Mesenteric fat pad (tissue), 1 donor: ENCODE measurements around the gene SYNE1. TPM values are rescaled to one million over a fixed set of nuclear protein-coding genes. Genes with fewer than 3 reads are reported as not detected.

Experiments used
- DNase-seq: peaks from one replicate; pipeline ENCODE4 v3.0.0-alpha.2; 2020; ENCODE audit warnings: low spot score
- total RNA-seq: library from RNA; stranded (reverse); fragmentation: NEBNext Ultra II Directional; extraction: Animal tissue kit (Norgen Biotek cat#: 25700); gene quantifications from one replicate; pipeline ENCODE4 v1.2.1, GENCODE V29; 2021
- donor health status: DM: yes; HTN: yes; CAD: no.

Gene SYNE1
- total RNA-seq, 1 donor from 2014 or later = 84.2 TPM

DNA sequence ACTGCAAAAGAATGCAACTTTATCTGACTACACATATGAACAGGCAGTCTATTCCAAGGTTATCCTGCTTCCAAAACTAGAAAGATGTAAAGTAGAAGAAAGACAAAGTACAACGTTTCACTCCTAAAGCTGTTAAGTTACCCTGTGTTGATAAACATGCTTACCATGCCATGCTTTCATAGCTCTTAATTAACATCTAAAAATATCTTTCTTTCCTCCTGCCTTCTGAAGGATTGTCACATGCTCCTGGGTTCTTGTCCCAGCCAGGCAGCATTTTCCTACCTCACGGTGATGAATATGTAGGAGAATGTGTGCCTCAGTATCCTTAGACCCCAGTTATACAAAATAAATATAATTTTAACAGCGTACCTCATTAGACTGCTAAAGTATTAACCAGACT is 344.6 kb downstream of the SYNE1 start:
- DNase-seq = no peak

DNA sequence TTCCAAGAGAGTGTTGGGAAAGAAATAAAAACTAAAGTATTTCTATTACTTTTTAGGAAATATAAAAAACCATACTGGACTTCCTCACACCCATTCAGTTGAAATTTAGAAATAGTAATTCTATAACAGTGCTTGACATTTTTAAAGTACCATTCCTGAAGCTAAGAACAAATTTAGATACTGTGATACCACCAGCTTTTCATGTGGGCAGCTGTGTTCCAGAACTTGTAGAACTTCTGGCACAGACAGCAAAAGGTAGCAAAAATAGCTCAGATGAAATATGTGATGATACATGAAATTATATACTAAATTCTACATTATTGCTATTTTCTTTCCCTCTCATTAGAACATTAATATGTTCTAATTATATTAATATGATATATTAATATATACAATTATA is 346.5 kb downstream of the SYNE1 start:
- no peak for DNase-seq

DNA sequence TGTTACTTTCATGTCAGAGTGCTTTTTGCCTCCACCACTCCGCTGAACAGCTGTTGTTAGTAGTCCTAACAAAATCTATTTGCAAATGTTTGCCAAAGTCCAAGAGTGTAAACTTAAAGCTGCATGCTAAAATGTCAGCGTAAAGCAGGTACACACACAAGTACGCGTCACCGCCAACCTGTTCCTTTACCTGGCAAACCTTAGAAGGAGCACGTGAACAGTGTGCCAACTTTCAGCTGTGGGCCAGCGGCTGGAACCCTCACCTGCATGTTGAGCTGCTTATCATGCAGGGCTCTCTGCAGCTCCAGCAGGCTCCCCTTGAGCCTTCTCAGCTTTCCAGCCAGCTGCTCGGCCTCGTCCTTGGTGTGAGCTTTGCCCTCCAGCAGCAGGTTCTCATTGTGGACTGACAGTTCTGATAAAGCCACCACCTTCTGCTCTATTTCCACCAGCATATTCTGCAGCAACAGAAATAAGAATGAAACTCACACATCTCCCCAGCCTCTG is 359.3 kb downstream of the SYNE1 start:
- DNase-seq = no peak

DNA sequence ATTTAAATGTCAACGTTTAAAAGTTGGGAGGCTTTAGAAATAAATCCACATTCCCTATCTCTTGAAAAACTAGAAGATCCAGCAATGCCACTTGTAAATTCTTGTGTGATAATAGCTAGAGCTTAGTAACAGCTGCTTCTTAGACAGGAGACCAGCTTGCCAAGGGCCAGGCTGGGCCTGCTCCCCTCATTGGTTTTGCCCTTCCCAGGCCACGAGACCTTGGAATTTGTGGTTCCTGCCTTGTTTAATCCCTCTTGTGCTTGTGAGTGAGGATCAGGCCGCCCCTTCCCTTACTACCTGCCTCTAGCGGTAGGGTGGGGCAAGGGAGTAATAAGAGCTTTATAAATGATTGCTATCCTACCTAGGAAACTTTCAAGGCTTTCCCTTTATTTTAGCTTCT is 363.5 kb downstream of the SYNE1 start:
- no peak for DNase-seq

DNA sequence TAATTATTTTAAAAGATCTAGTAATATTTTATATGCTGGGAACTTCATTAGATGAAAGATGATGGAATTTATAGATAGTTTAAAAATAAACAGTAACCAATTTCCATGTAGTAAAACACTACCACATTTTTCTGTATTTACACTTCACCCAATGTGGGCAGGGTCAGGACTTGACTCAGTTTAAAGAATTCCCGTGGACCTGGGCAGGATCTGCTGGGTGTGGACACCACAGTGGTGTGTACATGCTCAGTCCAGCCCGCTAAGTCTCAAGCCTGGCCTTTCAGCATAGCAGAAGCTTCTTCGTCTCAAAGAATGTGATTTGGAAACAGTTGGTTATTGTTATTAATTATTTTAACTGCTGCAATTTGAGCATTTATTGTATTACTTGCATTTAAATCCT is 364.2 kb downstream of the SYNE1 start:
- no peak for DNase-seq

DNA sequence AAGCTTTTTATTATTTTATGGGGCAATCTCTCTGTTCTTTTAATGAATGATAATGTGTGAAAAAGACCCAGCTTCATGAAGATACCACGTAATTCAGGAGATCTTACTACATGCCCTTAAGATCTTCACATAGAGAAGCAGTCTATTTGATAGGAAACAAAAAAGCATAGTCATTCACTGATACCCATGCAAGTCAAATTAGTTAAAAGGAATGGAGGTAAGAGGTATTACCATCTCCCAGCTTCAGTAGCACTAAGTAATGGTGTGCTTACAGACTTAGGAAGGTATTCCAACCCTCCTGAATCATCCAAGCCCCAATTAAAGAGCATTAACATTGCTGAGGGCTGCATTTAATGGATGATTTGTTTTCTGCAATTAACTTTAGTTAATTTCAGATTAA is 364.7 kb downstream of the SYNE1 start:
- DNase-seq = no peak

DNA sequence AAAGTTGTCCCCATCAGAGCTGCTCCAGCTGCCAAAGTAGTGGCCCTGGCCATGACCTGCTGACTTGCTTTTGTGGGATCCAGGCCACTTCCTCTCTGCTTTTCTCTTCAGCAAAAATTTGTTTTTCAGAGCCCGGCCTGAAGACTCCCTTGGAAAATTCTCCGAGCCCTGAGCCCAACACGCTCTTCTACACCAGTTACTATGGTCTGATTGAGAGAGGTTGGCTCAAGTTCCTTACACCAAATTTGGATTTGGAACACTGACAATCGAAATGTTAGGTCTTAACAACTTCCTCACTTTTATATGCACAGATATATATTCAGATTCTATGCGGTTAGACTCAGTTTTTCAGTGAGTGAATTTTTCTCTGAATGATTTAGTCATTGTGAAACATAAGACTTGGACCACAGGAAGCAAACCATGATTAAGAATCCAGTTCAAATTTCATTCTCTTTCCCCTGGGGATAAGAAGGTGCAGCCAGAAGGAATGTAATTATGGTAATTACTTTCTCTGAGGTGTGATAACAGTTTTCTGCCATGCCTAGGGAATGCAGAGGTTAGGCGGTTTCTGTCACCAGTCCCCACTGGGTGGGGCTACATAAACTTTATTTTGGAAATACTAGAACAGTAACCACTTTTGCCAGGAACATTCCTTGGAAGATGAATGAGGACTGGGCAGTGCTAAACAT is 365.2 kb downstream of the SYNE1 start:
- no peak for DNase-seq

DNA sequence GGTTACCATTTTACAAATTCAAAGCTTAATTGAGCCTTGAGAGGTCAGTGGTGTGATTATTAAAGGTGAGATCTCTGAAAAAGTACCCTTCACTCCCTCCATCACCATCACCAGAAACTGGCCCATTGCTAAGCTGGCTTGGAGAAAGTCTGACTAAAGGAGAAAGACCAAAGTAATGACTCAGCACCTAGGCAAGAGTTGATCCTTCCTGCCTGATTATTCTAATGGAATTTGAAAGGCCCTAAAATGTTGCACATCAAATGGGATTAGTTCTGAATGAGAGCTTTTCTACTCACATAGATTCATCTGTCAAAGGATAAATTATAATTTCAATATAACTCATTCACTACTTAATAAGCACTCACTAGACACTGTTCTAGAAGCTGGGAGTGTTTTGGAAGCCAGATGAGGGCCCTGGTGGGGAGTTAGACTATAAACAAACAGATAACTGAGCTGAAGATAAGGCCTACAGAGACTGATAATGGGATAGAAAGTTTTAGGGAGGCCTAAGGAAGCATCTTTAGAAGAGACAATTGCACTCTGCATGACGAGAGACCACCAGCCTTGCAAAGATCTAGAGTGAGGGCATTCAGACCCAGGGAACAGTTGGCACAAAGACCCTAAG is 366.7 kb downstream of the SYNE1 start:
- DNase-seq = no peak

DNA sequence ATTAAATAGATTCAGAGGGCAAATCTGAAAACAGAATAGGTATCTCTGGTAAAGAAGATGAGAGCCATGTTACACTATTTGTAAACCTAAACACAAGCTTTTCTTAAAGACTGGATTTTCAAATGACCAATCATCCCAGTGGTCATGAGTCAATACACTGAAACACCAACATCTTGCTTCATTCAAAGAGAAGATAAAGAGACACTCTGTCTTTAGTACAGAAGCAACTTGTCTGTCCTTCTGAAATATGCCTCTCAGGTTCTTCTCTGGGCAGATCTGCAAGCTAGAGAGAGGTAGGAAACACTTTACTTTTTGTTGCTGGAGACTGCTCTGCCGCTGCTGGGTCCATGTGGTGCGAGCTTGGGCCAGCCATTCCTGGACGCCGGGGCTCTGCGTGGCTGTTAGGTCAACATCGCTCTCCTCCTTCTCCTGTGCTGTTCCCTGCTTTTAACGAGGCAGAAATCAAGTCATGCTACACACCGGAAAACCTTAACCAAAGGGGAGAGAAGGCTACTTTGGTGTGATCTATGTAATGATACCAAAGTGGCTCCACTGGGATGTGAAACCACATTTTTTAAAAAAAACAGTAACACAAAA is 368.2 kb downstream of the SYNE1 start:
- no peak for DNase-seq

DNA sequence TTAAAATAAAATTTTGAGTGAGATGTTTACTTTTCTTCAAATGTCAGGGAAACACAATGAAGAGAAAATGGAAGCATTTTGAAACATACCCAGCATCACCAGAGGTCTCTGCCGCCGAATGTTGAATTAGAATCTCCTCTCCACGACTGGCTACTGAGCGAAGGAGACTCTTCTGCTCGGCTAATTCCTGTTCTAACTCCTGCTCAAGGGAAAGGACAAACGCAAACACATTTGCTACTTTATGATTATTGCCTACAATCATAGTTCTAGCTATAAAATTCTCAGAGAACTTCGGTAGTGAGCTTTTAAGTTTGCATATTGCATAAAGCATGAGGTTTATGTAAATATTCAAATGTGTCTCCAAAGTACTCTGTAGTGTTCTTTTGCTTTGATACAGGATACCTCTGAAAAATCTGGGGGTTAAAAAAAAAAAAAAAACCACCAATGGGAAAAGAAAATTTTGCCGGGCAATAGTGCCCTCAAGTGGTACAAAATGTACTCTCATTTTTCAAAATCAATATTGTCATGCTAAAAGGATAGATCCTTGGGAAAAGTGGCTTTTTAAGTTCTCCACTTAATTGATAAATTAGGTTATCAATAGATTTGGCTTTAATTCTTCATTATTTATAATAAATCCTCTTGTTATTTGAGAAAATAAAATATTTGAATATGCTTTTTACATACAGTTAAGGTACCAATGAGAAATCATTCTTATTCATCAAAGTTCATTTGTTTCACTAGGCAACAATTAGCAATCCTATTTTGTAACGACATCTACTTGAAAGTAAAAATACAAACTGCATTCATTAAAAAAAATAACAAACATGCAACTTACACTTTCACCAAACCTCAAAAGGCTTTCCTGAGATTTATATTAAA is 369.0 kb downstream of the SYNE1 start:
- no peak for DNase-seq

DNA sequence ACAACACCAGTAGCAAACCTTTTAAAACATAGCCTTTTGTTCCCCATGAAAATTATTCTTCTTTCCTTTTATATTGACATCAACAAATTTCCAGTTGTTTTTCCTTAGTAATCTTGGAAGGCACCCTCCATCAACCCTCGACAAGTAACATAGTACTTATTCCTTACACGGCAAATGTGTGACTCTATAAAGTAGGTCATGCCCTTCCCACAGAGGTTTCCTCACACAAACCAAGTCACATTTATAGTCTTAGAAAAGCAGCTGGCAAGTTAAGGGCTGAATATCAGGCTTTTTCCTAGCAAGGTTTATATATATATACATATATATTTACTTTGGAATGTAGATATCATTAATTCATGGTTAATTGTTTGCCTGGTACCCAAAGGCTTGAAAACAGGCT is 371.5 kb downstream of the SYNE1 start:
- DNase-seq = no peak

DNA sequence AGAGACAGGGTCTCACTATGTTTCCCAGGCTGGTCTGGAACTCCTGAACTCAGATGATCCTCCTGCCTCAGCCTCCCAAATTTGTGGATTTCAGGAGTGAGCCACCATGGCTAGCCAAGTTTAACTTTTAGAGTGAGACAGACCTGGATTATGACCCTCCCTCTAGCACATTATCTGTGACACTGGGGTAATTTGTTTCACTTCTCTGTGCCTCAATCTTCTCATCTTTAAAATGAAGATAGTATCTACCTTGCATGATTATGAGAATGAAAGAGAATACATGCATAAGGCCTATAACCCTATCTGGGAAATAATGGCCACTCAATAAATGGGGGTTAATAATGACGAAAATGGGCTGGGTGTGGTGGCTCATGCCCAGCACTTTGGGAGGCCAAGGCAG is 373.6 kb downstream of the SYNE1 start:
- DNase-seq = no peak

DNA sequence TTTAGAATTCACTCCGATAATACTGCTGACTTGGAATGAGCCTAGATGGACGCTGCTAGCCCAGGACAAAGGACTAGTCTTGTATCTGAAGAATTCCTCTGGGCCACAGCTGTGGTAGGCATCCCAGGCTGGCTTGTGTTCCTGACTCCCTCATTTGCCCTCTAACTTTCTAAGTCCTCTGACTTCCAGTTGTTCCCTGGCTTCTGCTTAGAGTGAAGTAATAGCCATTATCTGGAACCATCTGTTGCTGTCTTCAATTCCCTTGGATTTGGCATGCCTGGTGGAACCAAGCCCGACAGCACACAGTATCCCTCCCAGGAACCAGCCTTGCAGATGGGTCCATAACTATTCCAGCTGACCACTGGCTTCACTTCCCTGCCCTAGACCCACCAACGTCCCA is 376.0 kb downstream of the SYNE1 start:
- no peak for DNase-seq

DNA sequence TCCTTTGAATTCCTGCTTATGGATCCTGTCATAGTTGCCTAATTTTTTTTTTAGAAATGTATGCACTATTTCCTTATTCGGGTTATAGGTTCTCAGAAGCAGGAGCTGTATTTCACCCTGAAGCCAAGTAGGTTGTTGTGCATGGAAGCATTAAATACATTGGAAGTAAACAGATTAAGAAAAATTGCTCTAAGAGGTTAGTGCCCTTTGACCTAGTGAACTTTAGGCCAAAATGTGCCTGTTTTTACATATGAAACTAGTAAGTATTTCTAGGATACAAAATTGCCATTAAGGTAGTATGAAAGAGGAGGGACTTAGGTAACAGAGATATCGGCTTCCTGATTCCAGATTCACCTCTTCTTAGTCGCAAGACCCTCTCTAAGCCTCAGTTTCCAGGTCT is 377.9 kb downstream of the SYNE1 start:
- no peak for DNase-seq

DNA sequence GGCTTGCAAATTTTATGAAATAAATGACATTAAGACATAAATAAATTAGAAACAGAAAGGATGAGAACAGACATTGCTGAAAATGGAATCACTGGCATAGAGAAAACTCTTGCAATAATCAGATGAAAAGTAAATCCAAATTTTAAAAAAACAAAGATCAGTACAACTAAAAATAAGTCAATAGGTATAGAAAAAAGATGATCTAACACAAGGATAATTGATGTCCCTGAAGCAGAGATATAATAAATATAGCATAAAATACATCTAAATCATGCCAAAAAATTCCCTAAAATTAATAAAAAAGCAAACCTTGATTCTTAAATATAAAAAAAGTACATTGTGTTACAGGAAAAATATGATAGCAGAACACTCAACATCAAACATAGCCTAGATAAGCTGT is 379.6 kb downstream of the SYNE1 start:
- DNase-seq = no peak

DNA sequence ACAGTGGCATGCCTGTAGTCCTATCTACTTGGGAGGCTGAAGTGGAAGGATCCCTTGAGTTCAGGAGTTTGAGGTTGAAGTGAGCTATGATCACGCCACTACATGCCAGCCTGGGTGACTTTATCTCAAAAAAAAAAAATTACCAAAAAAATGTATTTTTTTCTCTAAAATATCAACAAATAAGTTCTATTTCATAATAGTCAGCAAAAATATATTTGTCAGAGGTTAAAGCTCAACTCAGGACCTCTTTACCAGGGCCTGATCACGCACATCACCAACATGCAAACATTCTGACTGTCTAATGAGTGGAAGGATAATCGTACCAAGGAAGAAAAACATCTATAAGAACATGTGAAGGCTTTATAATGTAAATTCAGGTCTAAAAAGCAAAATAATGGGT is 387.0 kb downstream of the SYNE1 start:
- no peak for DNase-seq

DNA sequence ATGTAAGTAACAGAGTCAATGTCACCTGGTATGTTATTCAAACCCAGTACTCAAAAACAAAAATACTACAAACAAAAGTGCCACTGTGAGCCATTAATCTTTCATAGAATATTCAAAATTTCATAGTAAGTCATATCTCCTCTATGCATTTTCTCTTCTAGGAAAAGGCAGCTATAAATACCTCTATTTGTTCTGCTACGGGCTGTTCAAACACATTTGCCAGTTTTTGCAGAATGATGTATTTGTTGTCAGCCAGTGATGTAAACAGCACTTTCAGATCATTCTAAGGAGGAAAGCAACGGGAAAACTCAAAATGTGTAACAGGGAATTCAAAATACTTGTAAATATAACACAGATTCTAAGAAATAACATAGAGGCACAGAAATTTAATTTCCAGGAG is 388.2 kb downstream of the SYNE1 start:
- no peak for DNase-seq

DNA sequence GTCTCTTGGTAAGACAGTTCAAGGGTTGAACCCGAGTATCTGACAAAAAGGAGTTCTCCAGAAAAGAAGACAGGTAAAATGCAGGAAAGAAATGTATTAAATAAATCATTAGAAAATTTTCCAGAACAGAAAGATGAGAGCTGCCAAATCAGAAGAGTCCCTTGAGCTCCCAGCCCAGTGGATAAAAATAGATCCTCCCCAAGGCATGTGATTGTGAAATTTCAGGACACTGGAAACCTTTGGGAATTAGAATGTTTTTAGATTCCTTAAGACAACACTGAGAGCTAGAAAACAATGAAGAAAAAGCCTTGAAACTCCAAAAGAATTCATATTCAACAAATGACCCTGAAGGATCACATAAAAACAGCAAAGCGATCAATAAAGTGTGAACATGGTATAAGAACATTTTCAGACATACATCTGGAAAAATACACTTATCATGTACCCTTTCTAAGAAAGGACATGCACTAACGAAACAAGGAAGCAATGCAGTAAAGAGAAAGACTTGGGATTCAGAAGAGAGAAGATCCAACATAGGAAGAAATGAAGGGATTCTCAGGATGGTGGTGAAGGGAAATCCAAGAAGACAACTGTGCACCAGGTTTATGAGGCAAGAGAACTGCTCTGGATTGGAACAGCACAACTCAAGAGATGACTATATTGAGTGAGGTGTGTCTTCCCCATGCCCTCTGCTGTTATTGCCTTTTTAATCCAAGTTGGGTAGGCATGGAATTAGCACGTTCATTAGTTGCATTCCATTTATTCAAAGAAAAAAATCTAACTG is 390.4 kb downstream of the SYNE1 start:
- no peak for DNase-seq

DNA sequence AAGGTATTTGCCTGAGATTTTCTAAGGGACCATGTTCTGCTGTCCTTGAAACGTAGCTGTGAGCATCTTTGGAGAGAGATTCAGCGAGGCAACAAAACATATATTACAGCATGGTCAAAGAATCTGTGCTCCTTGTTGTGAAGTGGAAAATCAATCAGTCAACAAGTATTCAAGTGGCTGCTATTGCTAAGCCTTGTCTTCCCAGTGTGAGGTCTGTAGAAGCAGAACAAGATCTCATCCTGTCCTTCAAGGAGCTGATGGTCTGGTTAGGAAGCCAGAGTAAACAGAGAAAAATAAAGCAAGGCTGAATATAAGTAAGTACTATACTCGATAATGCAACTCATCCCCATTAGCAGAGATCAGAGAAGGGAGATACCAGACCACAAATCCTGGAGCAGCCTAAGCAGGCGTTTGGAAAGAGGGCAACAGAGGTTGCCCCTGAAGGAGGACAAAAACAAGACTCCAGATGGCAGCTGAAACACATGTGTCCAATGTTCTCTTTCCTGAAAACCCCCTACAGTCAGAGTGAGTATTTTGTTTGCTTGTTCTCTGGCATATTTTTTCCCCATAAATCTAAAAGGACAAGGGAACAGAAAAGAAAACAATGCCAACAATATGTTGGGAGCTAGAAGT is 392.0 kb downstream of the SYNE1 start:
- no peak for DNase-seq

DNA sequence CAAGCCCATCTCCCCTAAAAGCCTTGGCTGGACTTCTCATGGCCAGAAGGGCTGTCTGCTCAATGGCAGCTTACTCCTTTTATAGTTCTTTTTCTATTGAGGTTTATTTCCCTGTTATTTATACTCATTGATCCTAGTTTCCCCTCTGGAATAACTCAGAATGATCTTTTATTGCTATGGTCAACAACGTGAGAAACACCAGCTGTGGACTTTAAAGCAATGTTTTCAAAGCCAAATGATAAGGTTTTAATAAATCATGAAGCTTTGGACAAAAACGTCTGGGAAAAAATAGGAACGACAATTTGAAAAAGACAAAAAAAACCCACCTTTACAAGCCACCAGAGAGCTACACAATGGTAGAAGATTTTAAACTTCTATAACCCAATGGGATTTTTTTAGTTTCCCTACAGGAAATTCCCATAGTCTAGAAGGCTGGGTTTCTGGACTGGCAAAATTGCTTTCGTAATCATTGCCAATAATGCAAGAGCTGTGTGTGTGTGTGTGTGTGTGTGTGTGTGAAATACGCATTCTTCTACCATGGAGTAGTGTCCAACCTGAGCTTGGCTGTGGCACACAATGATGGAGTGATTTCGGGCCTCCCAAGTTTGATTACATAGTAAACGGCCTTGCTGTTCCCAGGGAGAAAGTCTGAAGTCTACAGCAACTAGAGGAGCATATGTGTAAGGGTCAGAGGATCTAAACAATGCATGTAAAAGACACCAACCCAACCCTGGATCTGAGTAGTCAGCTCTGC is 396.0 kb downstream of the SYNE1 start:
- DNase-seq = no peak
